Pancreas (tissue), 10 donors: Measurements from ENCODE around the gene EXOC7. TPM values are rescaled to one million over a fixed set of nuclear protein-coding genes. Genes with fewer than 3 reads are reported as not detected.

Source experiments
- ATAC-seq, 4 donors: fragments of 200-7000 bp; cut with Tn5 transposase; one replicate each; pipeline versions ENCODE4 v1.8.0 to v1.9.1; 2020; ENCODE audit warnings: mild to moderate bottlenecking in 4 of 4, moderate library complexity in 4 of 4
- DNase-seq, 6 donors: peaks; one replicate each; pipeline ENCODE4 v3.0.0-alpha.2; 2020
- FAIRE-seq: peaks from 2 replicates; lab custom pipeline; 2012; peaks lifted over from hg19 to GRCh38; lab: Jason Lieb, UNC
- H3K27ac ChIP-seq, 4 donors: fragments of 200-600 bp; sonication (generic); 1 replicate in 3 of 4; 2 replicates in 1 of 4; pipeline versions ENCODE4 v1.5.0 to v1.8.0; 2020
- H3K27me3 ChIP-seq, 4 donors: fragments of 200-600 bp; one replicate each; pipeline ENCODE4 v1.8.0; 2021
- H3K36me3 ChIP-seq, 3 donors: fragments of 200-600 bp; sonication (generic) in 1 of 3; one replicate each; pipeline versions ENCODE4 v1.5.0 to v1.8.0; 2020 to 2021
- H3K4me1 ChIP-seq, 3 donors: fragments of 200-600 bp; one replicate each; pipeline ENCODE4 v1.8.0; 2021
- H3K4me3 ChIP-seq, 4 donors: fragments of 200-600 bp; sonication (generic) in 2 of 4; one replicate each; pipeline versions ENCODE4 v1.5.0 to v1.8.0; 2020 to 2021
- H3K9me3 ChIP-seq, 4 donors: fragments of 200-600 bp; one replicate each; pipeline ENCODE4 v1.8.0; 2021
- CTCF ChIP-seq, 4 donors: fragments of 200-600 bp; sonication (generic) in 3 of 4; IDR thresholded peaks; one replicate each; pipeline versions ENCODE4 v1.5.0 to v1.8.0; 2021; ENCODE audit warnings: antibody characterized with exemption in 4 of 4
- WGBS, 2 donors: extraction: QIAGEN DNeasy Blood & Tissue Kit; methylation state at CpG; one replicate each; pipeline ENCODE4 v1.1.7; 2013; 5-methylcytosine and 5-hydroxymethylcytosine counted together
- intact Hi-C, 3 donors: fragments of 100-400 bp; cut with DNase I; formaldehyde crosslinking; loops; one replicate each; pipeline versions ENCODE4 v1.11.1 to v1.14.2; 2022
- polyA plus RNA-seq, 2 donors: library from polyadenylated mRNA; stranded (reverse); fragments of 200-250 nt; gene quantifications; one replicate each; pipeline ENCODE4 v1.2.3, GENCODE V29; 2013
- total RNA-seq, 6 donors: library from RNA; stranded (reverse); fragmentation: NEBNext Ultra II Directional in 4 of 6; extraction: Animal tissue kit (Norgen Biotek cat#: 25700) in 4 of 6; gene quantifications; one replicate each; pipeline versions ENCODE4 v1.2.1 to v1.2.4, GENCODE V29; 2021 to 2023
- donor health status: healthy with polysubstance abuse.
- donor health status: DM: no; HTN: no; CAD: no; lungs with moderate emphysema.
- donor health status: DM: no; HTN: no; CAD: no.
- donor health status: control.
- donor health status: control.
- donor health status: Bipolar disorder and iron deficiency.
- donor health status: DM: yes; HTN: yes; CAD: no.
- donor health status: DM: no; HTN: no; CAD: no.
- donor health status: DM: no; HTN: no; CAD: no.
- donor health status: DM: yes; HTN: yes; CAD: no.

Gene EXOC7
- total and polyA plus RNA-seq, 8 donors, result 38.4 to 103 (median 56.6) TPM

- Histone ChIP-seq H3K4me1 (no peaks in the 10 kb centered on the region), H3K36me3 (peaks cover 0 to 77% (median 31%) of the 10 kb centered on the region in 3 donors), H3K27me3 (no peaks in the 10 kb centered on the region), H3K27ac (no peak overlapping the region), H3K9me3 (no peaks in the 10 kb centered on the region), H3K4me3 (no peak overlapping the region)
- 96 to 97% methylated on average over 25 of the region's 25 CpGs for WGBS, 2 donors
- no peak for FAIRE-seq
- TF ChIP-seq CTCF (IDR thresholded peaks at IDR 0.05), result no peak
- no peak for ATAC-seq
- peak in 2 of 6 donors; percentile 57 to 74 for DNase-seq
- intact Hi-C loops, result no loop called here
Observed at GRCh38 chr17:76088868-76089576, 14.6 kb downstream of the EXOC7 start.

GRCh38 chr17:76088041-76088867 is 15.3 kb downstream of the EXOC7 start:
- Histone ChIP-seq H3K4me3 (no peak overlapping the region), H3K36me3 (peaks cover 0 to 74% (median 28%) of the 10 kb centered on the region in 3 donors), H3K9me3 (no peaks in the 10 kb centered on the region), H3K27me3 (no peaks in the 10 kb centered on the region), H3K27ac (no peak overlapping the region), H3K4me1 (no peaks in the 10 kb centered on the region)
- no peak for FAIRE-seq
- intact Hi-C loops, result no loop called here
- no peak for TF ChIP-seq CTCF (IDR thresholded peaks at IDR 0.05)
- 89 to 94% methylated on average over 24 to 25 of the region's 25 CpGs for WGBS, 2 donors
- ATAC-seq, result no peak
- DNase-seq, result peak in 2 of 6 donors; percentile 43 to 67

- no peaks in the 10 kb centered on the region for H3K4me1 ChIP-seq
- H3K4me3 ChIP-seq, result no peak overlapping the region
- peaks cover 0 to 74% (median 28%) of the 10 kb centered on the region in 3 donors for H3K36me3 ChIP-seq
- FAIRE-seq, result no peak
- WGBS, 2 donors, result 85 to 96% methylated on average over 11 of the region's 11 CpGs
- H3K27me3 ChIP-seq, result no peaks in the 10 kb centered on the region
- ATAC-seq, result no peak
- TF ChIP-seq CTCF (IDR thresholded peaks at IDR 0.05), result no peak
- H3K9me3 ChIP-seq, result no peaks in the 10 kb centered on the region
- intact Hi-C loops, result no loop called here
- peak in 1 of 6 donors; percentile 61 for DNase-seq
- no peak overlapping the region for H3K27ac ChIP-seq
Observed at GRCh38 chr17:76087531-76087930, 16.1 kb downstream of the EXOC7 start.

GRCh38 chr17:76086384-76086783 is 17.2 kb downstream of the EXOC7 start:
- Histone ChIP-seq H3K4me1 (no peaks in the 10 kb centered on the region), H3K27me3 (no peaks in the 10 kb centered on the region), H3K36me3 (peaks cover 0 to 73% (median 27%) of the 10 kb centered on the region in 3 donors), H3K9me3 (no peaks in the 10 kb centered on the region), H3K4me3 (no peak overlapping the region), H3K27ac (no peak overlapping the region)
- no peak for TF ChIP-seq CTCF (IDR thresholded peaks at IDR 0.05)
- intact Hi-C loops, result no loop called here
- ATAC-seq (no peak), DNase-seq (no peak), FAIRE-seq (no peak)
- 93% methylated on average over 9 of the region's 9 CpGs for WGBS, 2 donors
